ENCODE results near the gene NUDT19. TPM values are rescaled to one million over a fixed set of nuclear protein-coding genes. Genes with fewer than 3 reads are reported as not detected.

The NUDT19 gene
- total and polyA plus RNA-seq, 10 of the 15 experiments (the other 5 are each of a cell fraction or from before 2014, with no cell fraction given): 8.5 to 31.0 (median 17.0) TPM

GRCh38 chr19:32718286-32718685 lies 26.7 kb downstream of the NUDT19 start:
- intact Hi-C loops (cut with micrococcal nuclease; ENCODE audit: unreplicated experiment): no loop called here
- Histone ChIP-seq H3K4me1 (ENCODE audit: control insufficient read depth, insufficient read depth, low read length) (no peaks in the 10 kb centered on the region), H3K79me2 (ENCODE audit: control insufficient read depth, insufficient read depth, low read length) (no peaks in the 10 kb centered on the region), H3K27me3 (replicated peaks in 1 of 2; ENCODE audit: control insufficient read depth in 2 of 2, insufficient read depth in 2 of 2, low read length in 1 of 2) (no peaks in the 10 kb centered on the region), H3K27ac (ENCODE audit: control insufficient read depth, insufficient read depth) (no peak overlapping the region), H3K4me3 (no peak overlapping the region), H4K20me1 (ENCODE audit: control insufficient read depth, insufficient read depth) (no peaks in the 10 kb centered on the region), H3K9ac (ENCODE audit: control insufficient read depth, insufficient read depth, low read length) (no peak overlapping the region), H3K9me3 (replicated peaks; ENCODE audit: control insufficient read depth, insufficient read depth, low read length) (no peaks in the 10 kb centered on the region), H2AFZ (ENCODE audit: control insufficient read depth, low read depth, low read length) (no peak overlapping the region), H3K36me3 (ENCODE audit: control insufficient read depth in 2 of 2, insufficient read depth in 2 of 2, low read length in 1 of 2) (peaks cover 0 to 4% of the 10 kb centered on the region in 2 experiments; a peak in 1 of 4 replicates), H3K4me2 (ENCODE audit: control insufficient read depth, insufficient read depth) (no peak overlapping the region)
- no peak for FAIRE-seq
- TF ChIP-seq CREM (IDR thresholded peaks at IDR 0.05; ENCODE audit: low read depth): no peak
- ChIA-PET RAD21 (ENCODE audit: unreplicated experiment) (no interaction called here), CTCF (no interaction called here), POLR2A (interaction anchor here (0.6 kb wide), 1 partner anchor 1628 kb away, joined by 4 read pairs; no protein-coding TSS in a partner anchor), SMC1A (ENCODE audit: uncharacterized antibody, unreplicated experiment) (no interaction called here)
- in situ Hi-C loops (cut with MboI): no loop called here
- no peak for DNase-seq (ENCODE audit: low read depth, low spot score)
- WGBS (ENCODE audit: insufficient coverage, insufficient replicate concordance, low lambda C conversion rate, missing lambda C conversion rate): 91% methylated on average over 7 of the region's 7 CpGs
- BruUV-seq (replicated peaks): no TSS peak
- no peak for ATAC-seq

- ChIA-PET SMC1A (ENCODE audit: uncharacterized antibody, unreplicated experiment) (no interaction called here), RAD21 (ENCODE audit: unreplicated experiment) (no interaction called here), CTCF (no interaction called here), POLR2A (no interaction called here)
- in situ Hi-C loops (cut with MboI) (no loop called here), intact Hi-C loops (cut with micrococcal nuclease; ENCODE audit: unreplicated experiment) (no loop called here)
- Histone ChIP-seq H3K27ac (ENCODE audit: control insufficient read depth, insufficient read depth) (no peak within 1 kb of the TSS), H3K9me3 (replicated peaks; ENCODE audit: control insufficient read depth, insufficient read depth, low read length) (no peaks in the 10 kb centered on the region), H3K4me1 (ENCODE audit: control insufficient read depth, insufficient read depth, low read length) (no peaks in the 10 kb centered on the region), H3K79me2 (ENCODE audit: control insufficient read depth, insufficient read depth, low read length) (no peaks in the 10 kb centered on the region), H2AFZ (ENCODE audit: control insufficient read depth, low read depth, low read length) (no peak within 1 kb of the TSS), H3K27me3 (replicated peaks in 1 of 2; ENCODE audit: control insufficient read depth in 2 of 2, insufficient read depth in 2 of 2, low read length in 1 of 2) (no peaks in the 10 kb centered on the region), H3K4me2 (ENCODE audit: control insufficient read depth, insufficient read depth) (no peak within 1 kb of the TSS), H3K9ac (ENCODE audit: control insufficient read depth, insufficient read depth, low read length) (no peak within 1 kb of the TSS), H4K20me1 (ENCODE audit: control insufficient read depth, insufficient read depth) (no peaks in the 10 kb centered on the region), H3K4me3 (no peak within 1 kb of the TSS), H3K36me3 (ENCODE audit: control insufficient read depth in 2 of 2, insufficient read depth in 2 of 2, low read length in 1 of 2) (no peaks in the 10 kb centered on the region)
- no peak for FAIRE-seq
- BruUV-seq (replicated peaks): no TSS peak
- ATAC-seq: no peak
- DNase-seq (ENCODE audit: low read depth, low spot score): no peak
- 94% methylated on average over 29 of the region's 44 CpGs for WGBS (ENCODE audit: insufficient coverage, insufficient replicate concordance, low lambda C conversion rate, missing lambda C conversion rate)
- TF ChIP-seq PML (IDR thresholded peaks at IDR 0.05; ENCODE audit: low read length) (no peak), PAX5 (IDR thresholded peaks at IDR 0.05; ENCODE audit: borderline replicate concordance, low read depth, low read length) (no peak), NFXL1 (IDR thresholded peaks at IDR 0.05; ENCODE audit: borderline replicate concordance) (no peak), ZNF24 (IDR thresholded peaks at IDR 0.05) (no peak), WRNIP1 (IDR thresholded peaks at IDR 0.05; ENCODE audit: borderline replicate concordance, low read depth, low read length) (no peak), MEF2A (IDR thresholded peaks at IDR 0.05; ENCODE audit: insufficient read depth, low read depth, low read length) (no peak), ZNF592 (IDR thresholded peaks at IDR 0.05) (no peak), RFX5 (IDR thresholded peaks at IDR 0.05; ENCODE audit: low read depth, low read length) (no peak), RBBP5 (conservative IDR thresholded peaks at IDR 0.05) (no peak), CBFB (IDR thresholded peaks at IDR 0.05; ENCODE audit: low read depth) (no peak), USF2 (IDR thresholded peaks at IDR 0.05; ENCODE audit: borderline replicate concordance, low read depth, low read length) (no peak), ZBTB33 (IDR thresholded peaks at IDR 0.05) (no peak)
These were observed 28.0 kb downstream of the NUDT19 start, which contains the start of gene TDRD12 for GRCh38 chr19:32719611-32720059. Gene TDRD12, plus strand, starts transcription at chr19:32719767. Its CDS starts 306 bp downstream, at chr19:32720073.
